Activated naive CD4-positive, alpha-beta T cell treated with anti-CD3 and anti-CD28 coated beads, Interleukin-2, amount 50 U/mL, for 24 hours (primary cell): Measurements from ENCODE around the gene TBX15.

Experiments
- H3K27ac Mint-ChIP-seq: one replicate; pipeline ENCODE4 v1.8.0; 2021; ENCODE audit warnings: mild to moderate bottlenecking, mixed read lengths
- H3K27me3 Mint-ChIP-seq: one replicate; pipeline ENCODE4 v1.8.0; 2021; ENCODE audit warnings: mixed read lengths
- H3K36me3 Mint-ChIP-seq: one replicate; pipeline ENCODE4 v1.8.0; 2021; ENCODE audit warnings: mixed read lengths
- H3K4me1 Mint-ChIP-seq: one replicate; pipeline ENCODE4 v1.8.0; 2021; ENCODE audit warnings: mixed read lengths
- H3K4me3 Mint-ChIP-seq: one replicate; pipeline ENCODE4 v1.8.0; 2021; ENCODE audit warnings: mild to moderate bottlenecking, mixed read lengths
- H3K9me3 Mint-ChIP-seq: one replicate; pipeline ENCODE4 v1.8.0; 2021; ENCODE audit warnings: mixed read lengths

TBX15 gene

GRCh38 chr1:118982821-118983557, 5.2 kb downstream of the TBX15 start:
- Mint-ChIP-seq H3K4me3 (no peak overlapping the region), H3K36me3 (peaks cover 3% of the 10 kb centered on the region), H3K27me3 (peaks cover 72% of the 10 kb centered on the region), H3K9me3 (no peaks in the 10 kb centered on the region), H3K27ac (no peak overlapping the region), H3K4me1 (peaks cover 26% of the 10 kb centered on the region)

DNA sequence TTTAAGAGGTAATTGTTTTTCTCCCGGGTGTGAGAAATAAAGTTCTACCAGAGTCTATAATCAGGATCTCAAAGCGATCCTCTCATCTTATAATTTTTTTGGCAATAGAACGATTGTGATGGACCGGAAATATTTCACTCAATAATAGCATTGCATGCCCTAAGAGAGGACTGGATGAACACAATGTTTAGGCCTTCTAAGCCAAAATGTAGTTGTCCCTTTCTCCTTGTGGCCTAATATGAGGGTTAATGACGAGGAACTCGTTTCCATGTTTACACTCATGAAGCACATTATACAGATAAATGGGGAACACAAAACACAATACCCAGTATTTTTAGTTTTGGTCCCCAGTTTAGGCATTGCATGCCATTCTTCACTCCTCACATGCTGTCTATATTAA, 5.9 kb downstream of the TBX15 start:
- H3K27ac Mint-ChIP-seq = no peak overlapping the region
- no peaks in the 10 kb centered on the region for H3K9me3 Mint-ChIP-seq
- H3K27me3 Mint-ChIP-seq = peaks cover 77% of the 10 kb centered on the region
- peaks cover 26% of the 10 kb centered on the region for H3K4me1 Mint-ChIP-seq
- H3K4me3 Mint-ChIP-seq = no peak overlapping the region
- H3K36me3 Mint-ChIP-seq = peaks cover 3% of the 10 kb centered on the region

DNA sequence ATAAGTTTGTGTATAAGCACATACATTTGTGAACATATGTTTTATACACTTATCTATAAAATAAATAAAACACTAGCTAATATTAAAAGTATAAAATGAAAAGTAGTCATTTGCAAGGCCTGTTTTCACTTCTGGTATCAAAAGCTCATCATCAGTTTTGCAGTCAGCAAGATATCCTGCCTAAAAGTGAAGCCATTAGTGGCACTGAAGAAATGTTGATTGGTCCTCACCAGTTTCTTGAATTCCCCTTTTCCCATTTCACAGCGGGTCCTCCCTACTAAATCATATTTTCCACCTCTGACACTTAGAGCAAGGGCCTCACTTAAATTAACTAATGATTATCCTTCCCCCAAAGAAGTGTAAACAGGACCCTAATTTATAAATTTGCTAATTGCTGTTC, 6.7 kb downstream of the TBX15 start:
- no peak overlapping the region for H3K4me3 Mint-ChIP-seq
- no peaks in the 10 kb centered on the region for H3K9me3 Mint-ChIP-seq
- peaks cover 68% of the 10 kb centered on the region for H3K27me3 Mint-ChIP-seq
- H3K27ac Mint-ChIP-seq = no peak overlapping the region
- H3K36me3 Mint-ChIP-seq = peaks cover 3% of the 10 kb centered on the region
- H3K4me1 Mint-ChIP-seq = peaks cover 20% of the 10 kb centered on the region

DNA sequence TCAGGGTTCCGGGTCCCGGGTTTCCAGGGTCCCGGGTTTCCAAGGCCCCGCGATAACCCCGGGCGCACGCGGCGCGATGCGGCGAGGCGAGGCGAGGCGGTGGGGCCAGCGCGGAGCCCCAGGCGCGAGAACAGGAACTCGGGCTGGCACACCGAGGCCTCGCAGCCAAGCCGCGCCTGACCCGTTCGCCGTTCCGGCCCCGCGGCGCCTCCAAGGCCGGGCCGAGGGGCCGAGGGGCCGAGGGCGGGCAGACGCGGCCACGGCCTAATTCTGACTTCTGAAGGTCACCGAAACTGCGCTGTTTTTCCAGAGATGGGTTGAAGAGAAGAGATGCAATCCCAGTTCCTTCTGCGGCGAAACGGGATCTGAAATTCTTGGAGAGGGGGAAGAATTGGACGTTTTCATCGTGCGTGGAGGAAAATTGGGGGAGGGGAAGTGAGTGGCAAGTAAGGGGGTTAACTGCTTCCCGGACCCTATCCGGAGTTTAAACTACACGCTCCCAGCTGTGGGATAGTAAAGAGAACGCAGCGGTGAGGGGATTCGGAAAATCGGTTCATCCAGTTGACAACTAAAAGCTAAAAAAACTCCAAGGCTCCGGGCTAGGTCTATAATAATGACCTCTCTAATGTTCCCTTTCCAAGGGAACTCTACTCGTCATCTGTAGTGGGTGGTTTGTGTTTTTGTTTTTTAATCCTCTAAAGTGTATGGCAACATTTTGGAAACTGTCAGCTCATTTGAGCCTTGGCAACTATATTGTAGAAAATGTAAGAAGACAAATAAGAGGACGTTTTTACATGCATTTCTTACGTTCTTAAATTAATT, 8.2 kb downstream of the TBX15 start:
- no peak overlapping the region for H3K27ac Mint-ChIP-seq
- H3K4me1 Mint-ChIP-seq = peaks cover 10% of the 10 kb centered on the region
- peaks cover 61% of the 10 kb centered on the region for H3K27me3 Mint-ChIP-seq
- H3K36me3 Mint-ChIP-seq = peaks cover 3% of the 10 kb centered on the region
- H3K9me3 Mint-ChIP-seq = no peaks in the 10 kb centered on the region
- H3K4me3 Mint-ChIP-seq = no peak overlapping the region

DNA sequence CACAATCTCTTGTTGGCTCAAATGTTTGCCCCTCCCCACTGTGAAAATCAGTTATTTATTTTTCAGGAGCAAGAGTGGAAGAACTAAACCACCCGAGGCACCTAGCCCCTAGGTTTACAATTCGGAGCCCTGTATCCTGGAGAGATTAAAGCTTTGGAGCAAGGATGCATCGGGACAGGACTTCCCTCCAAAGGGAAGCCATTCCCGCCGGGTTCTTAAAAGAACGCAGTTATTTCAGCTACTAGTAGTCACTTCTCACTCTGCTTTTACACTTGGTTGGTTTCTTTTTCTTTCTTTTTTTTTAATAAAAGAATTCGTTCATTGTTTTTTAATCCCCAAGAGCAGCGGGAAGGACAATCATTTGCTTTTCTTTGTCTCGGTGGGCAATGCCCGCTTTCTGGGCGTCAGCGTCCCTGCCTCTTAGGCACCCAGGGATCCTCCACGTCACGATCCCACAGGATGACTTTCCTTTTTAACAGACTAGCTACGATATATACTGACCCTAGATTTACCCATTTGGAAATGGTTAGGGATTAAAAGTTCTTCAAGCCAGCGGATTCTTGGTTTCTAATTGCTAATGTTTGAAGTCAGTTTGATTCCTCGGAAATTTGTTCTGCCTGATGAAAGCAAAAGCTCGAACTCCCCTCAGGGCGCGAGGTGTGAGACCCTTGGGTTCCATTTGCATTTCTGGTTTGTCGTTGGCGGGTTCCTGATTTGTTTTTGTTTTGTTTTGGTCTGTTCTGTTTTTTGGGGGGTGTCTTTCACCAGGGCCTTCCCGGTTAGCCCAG, 9.0 kb downstream of the TBX15 start:
- peaks cover 5% of the 10 kb centered on the region for H3K4me1 Mint-ChIP-seq

GRCh38 chr1:118977600-118977999, 10.5 kb downstream of the TBX15 start:
- H3K27me3 Mint-ChIP-seq = peaks cover 46% of the 10 kb centered on the region
- no peaks in the 10 kb centered on the region for H3K36me3 Mint-ChIP-seq
- no peak overlapping the region for H3K27ac Mint-ChIP-seq
- peaks cover 5% of the 10 kb centered on the region for H3K4me1 Mint-ChIP-seq
- H3K4me3 Mint-ChIP-seq = no peak overlapping the region
- H3K9me3 Mint-ChIP-seq = no peaks in the 10 kb centered on the region

More for the DNA sequence above, 9.0 kb downstream of the TBX15 start:
- Mint-ChIP-seq H3K36me3 (peaks cover 3% of the 10 kb centered on the region), H3K27me3 (peaks cover 58% of the 10 kb centered on the region), H3K4me3 (no peak overlapping the region), H3K9me3 (no peaks in the 10 kb centered on the region), H3K27ac (no peak overlapping the region)

GRCh38 chr1:118974661-118975060, 13.5 kb downstream of the TBX15 start:
- H3K9me3 Mint-ChIP-seq = no peaks in the 10 kb centered on the region
- H3K4me3 Mint-ChIP-seq = no peak overlapping the region
- no peaks in the 10 kb centered on the region for H3K36me3 Mint-ChIP-seq
- no peak overlapping the region for H3K27ac Mint-ChIP-seq
- peaks cover 5% of the 10 kb centered on the region for H3K4me1 Mint-ChIP-seq
- H3K27me3 Mint-ChIP-seq = peaks cover 29% of the 10 kb centered on the region

DNA sequence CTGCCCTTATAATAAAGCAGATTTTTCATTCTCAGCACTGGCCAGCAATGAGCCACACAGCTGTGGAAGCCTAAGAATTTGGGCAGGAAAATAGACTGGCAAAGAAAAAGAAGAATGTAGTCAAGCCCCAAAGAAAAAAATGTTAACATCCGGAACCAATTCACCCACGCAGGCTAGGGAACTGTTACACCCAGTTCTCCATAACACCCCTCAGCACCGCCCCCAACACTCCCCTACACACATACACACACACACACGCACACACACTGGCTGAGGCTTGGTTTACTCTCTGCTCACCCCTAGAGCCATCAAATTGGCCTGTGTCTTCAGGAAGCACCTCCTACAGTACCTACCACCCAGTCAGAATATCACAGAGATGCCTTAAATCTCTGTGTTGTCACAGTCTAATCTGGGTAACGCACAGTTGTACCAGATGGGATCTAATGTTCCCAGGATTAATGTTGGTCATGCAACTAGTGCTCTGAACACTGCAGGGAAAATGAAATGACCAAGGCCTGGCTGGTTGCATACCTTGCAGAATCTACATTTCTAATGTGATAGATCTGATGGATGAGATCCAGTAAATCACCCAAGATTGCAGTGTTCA, 14.5 kb downstream of the TBX15 start:
- Mint-ChIP-seq H3K9me3 (no peaks in the 10 kb centered on the region), H3K4me3 (no peak overlapping the region), H3K4me1 (no peaks in the 10 kb centered on the region), H3K27me3 (peaks cover 26% of the 10 kb centered on the region), H3K36me3 (no peaks in the 10 kb centered on the region), H3K27ac (no peak overlapping the region)

GRCh38 chr1:118973032-118973431, 15.1 kb downstream of the TBX15 start:
- Mint-ChIP-seq H3K27me3 (peaks cover 20% of the 10 kb centered on the region), H3K36me3 (no peaks in the 10 kb centered on the region), H3K4me3 (no peak overlapping the region), H3K4me1 (no peaks in the 10 kb centered on the region), H3K27ac (no peak overlapping the region), H3K9me3 (no peaks in the 10 kb centered on the region)

DNA sequence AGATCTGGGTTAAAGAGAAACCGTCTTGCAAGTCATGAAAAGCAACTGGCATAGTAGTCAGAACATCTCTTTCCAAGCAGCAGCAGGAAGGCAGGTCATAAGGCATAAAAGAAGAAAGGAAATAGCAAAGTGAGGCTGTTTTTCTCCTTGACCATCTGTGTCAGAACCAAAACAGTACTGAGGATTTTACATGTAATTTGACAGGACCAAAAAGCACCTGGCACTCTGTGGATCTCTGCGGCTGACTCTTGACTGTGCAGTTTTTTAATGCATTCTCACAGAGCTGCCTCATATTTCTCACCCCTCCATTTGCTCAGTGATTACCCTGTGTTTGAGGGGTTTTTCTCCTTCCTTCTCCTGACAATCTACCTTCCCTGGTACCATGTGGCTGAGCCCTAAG, 17.7 kb downstream of the TBX15 start:
- H3K27ac Mint-ChIP-seq = no peak overlapping the region
- H3K4me3 Mint-ChIP-seq = no peak overlapping the region
- no peaks in the 10 kb centered on the region for H3K4me1 Mint-ChIP-seq
- H3K36me3 Mint-ChIP-seq = no peaks in the 10 kb centered on the region
- no peaks in the 10 kb centered on the region for H3K9me3 Mint-ChIP-seq
- peaks cover 13% of the 10 kb centered on the region for H3K27me3 Mint-ChIP-seq

DNA sequence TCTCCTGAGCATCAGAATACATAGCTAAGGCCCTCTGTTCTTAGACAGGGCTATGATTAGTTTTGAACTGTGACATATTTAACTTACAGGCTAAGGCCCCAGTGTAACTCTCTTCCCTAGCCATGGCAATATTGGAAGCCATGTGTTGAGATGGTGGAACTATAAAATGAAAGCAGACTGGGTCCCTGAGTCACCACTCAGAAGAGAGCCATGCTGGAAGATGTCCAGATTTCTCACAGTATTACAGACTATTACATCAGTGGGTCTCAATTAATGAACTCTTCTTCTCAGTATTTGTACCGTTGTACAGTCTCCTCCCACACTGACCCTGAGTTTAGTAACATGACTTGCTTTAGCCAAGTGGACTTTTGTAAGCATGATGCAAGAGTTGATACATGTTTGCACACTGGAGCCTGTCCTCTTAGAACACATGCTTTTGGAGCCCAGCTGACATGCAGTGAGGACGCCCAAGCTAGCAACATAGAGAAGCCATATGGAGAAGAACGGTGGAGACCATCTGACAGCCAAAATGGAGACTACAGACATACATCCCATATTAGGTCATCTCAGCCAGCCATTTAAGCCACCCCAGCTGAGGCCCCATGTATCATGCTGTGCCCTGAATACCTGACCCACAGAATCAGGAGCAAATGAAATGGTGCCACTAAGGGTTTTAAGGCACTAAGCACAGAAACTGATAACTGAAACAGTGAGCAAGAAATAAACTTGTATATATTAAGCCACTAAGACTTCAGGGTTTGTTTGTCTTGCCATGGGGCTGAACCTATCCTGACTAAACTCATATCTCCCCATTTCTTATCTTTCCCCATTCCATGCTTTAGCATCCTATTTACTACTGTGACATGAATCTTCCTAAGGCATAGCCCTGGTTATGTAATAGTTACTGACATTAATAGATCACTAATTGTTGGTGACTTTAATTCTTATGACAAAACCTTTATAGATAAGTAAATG, 24.4 kb downstream of the TBX15 start:
- H3K4me3 Mint-ChIP-seq = no peak overlapping the region
- H3K27ac Mint-ChIP-seq = no peak overlapping the region
- H3K36me3 Mint-ChIP-seq = no peaks in the 10 kb centered on the region
- H3K9me3 Mint-ChIP-seq = no peaks in the 10 kb centered on the region
- peaks cover 5% of the 10 kb centered on the region for H3K27me3 Mint-ChIP-seq
- no peaks in the 10 kb centered on the region for H3K4me1 Mint-ChIP-seq

DNA sequence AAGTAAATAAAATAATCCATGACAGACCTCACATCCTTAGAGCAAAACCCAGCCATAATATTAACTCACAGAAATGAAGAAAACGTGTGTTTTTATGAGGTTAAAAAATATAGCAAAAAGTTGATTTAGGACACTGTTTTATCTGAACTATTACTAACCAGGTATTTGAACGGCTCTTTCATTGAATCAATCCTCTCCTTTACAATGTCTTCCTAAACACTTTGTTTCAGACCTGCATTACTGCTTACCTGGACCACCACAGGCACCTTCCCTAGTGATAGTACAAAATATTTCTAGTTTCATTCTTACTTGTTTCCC, 25.0 kb downstream of the TBX15 start:
- H3K36me3 Mint-ChIP-seq = no peaks in the 10 kb centered on the region
- H3K9me3 Mint-ChIP-seq = no peaks in the 10 kb centered on the region
- no peak overlapping the region for H3K27ac Mint-ChIP-seq
- H3K4me1 Mint-ChIP-seq = no peaks in the 10 kb centered on the region
- H3K4me3 Mint-ChIP-seq = no peak overlapping the region
- peaks cover 7% of the 10 kb centered on the region for H3K27me3 Mint-ChIP-seq

- Mint-ChIP-seq H3K9me3 (no peaks in the 10 kb centered on the region), H3K4me3 (no peak overlapping the region), H3K36me3 (no peaks in the 10 kb centered on the region), H3K27ac (no peak overlapping the region), H3K27me3 (peaks cover 7% of the 10 kb centered on the region), H3K4me1 (no peaks in the 10 kb centered on the region)
These were observed 27.0 kb downstream of the TBX15 start for GRCh38 chr1:118961156-118961555.

GRCh38 chr1:118960567-118961136, 27.5 kb downstream of the TBX15 start:
- no peaks in the 10 kb centered on the region for H3K36me3 Mint-ChIP-seq
- H3K27ac Mint-ChIP-seq = no peak overlapping the region
- H3K27me3 Mint-ChIP-seq = peaks cover 7% of the 10 kb centered on the region
- no peak overlapping the region for H3K4me3 Mint-ChIP-seq
- H3K9me3 Mint-ChIP-seq = no peaks in the 10 kb centered on the region
- no peaks in the 10 kb centered on the region for H3K4me1 Mint-ChIP-seq
